Sciatic nerve (tissue), 2 donors: ENCODE data around the gene NTM. TPM values are rescaled to one million over a fixed set of nuclear protein-coding genes. Genes with fewer than 3 reads are reported as not detected.
"Not testable (repeated sequence)": the region's sequence is repeated elsewhere in the genome, so short reads cannot be mapped to it uniquely, and the experiment has no call there.

Experiments used
- ATAC-seq: fragments of 200-7000 bp; cut with Tn5 transposase; one replicate; pipeline ENCODE4 v1.9.1; 2020; ENCODE audit warnings: mild to moderate bottlenecking, moderate library complexity
- DNase-seq: peaks from one replicate; pipeline ENCODE4 v3.0.0-alpha.2; 2020; ENCODE audit warnings: low spot score
- intact Hi-C: fragments of 100-400 bp; cut with DNase I; formaldehyde crosslinking; loops from one replicate; pipeline ENCODE4 v1.14.2; 2022
- total RNA-seq: library from RNA; stranded (reverse); fragmentation: NEBNext Ultra II Directional; extraction: Animal tissue kit (Norgen Biotek cat#: 25700); gene quantifications from one replicate; pipeline ENCODE4 v1.2.1, GENCODE V29; 2021
- donor health status: DM: no; HTN: no; CAD: no.
- donor health status: DM: no; HTN: no; CAD: no.

The NTM gene
- 19.5 TPM for total RNA-seq

DNA sequence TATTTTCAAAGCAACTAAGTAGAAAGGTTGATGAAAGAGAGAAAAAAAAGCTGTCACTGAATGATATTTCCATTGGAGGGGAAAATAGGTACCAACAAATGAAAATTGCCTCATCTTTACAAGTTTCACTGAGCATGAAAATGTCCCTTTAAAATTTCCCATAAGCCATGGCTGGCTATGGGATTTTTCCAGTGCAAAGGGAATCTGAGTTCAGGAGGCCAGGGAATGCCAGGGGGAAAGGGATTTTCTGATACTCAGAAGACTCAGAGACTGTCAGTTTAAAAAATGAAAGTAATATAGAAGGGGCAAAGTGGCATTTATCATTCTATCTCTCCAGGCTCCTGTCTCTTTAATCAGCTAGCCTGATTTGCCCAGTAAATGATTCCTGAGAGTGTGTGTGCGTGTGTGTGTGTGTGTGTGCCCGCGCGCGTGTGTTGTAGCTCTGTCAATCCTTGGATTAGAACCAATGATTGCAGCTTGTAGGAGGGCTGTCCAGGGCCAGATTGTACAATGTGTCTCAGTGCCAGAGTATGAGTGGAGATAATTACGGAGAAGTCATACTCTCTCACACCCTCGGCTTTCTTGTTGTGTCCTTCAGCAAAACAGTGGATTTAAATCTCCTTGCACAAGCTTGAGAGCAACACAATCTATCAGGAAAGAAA, at the start of gene NTM:
TSS of gene NTM (plus strand) at position 526 of the 662 bp plus-strand sequence.
- DNase-seq (peak; percentile 68), ATAC-seq (peak; percentile 96)
- intact Hi-C loops: no loop called here

DNA sequence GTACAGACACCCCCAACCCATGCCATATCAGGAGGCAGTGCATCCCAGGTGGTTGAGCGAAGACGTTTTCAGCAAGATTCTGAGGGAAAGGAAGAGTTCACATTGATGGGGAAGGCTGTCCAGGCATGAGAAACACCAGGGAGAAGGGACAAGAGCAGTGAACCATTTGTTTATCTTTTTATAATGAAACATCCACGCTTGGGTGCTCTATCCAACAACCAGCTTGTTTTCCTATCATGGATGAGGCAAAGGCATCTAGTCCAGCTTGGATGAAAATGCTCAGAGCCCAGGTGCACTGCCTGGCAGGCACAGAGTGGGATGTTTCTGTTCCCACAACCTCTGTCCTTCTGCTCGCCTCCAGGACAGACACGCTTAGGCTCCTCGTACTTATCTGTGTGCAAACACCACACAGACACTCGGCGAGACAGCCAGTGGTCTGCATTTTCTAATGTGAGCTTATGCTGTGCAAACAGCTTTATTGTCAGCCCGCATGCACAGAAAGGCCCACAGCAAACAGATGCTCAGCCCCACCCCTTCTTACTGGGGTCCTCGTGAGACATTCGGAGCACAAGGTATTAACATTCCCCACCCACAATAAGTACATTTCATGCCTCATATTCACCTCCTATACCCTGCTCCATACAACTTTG, 45.4 kb upstream of the NTM start:
- no peak for DNase-seq
- intact Hi-C loops: no loop called here
- no peak for ATAC-seq

DNA sequence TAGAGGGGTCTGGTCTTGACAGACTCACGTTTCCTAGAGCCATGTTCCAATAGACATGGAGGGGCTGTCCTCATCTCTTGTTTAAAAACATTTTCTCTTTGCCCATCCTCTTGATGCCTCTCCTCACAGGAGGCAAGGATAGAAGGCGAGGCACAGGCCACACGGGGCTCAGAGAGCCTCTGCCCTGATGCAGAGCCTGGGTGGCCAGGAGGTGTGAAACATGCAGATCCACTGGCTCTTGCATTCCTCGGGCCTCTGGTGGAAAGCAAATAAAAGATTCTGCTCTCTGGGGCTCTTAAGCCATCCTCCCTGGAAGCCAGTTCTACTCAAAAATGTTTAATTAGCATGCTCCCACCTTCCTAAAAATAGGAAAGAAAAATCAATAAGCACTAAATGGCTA, 43.6 kb upstream of the NTM start:
- intact Hi-C loops: no loop called here
- ATAC-seq: no peak
- no peak for DNase-seq

DNA sequence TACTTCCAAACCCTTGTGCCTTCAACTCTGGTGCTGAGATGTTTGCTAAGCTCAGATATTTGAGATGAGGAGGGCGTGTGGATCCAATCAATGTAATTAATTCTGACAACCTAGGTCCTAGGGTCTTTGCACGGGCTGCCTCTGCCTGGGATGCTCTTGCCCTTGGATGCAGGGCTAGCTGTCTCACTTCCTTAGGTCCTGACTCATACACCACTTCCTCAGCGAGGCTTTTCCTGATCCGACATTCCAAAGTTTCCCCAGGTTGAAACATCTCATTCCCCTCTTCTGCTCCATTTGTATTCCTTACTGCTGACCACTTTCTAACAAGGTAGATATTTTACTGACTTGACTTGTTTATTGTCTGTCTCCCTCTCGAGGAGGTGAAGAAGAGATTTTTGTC, 43.0 kb upstream of the NTM start:
- DNase-seq (no peak), ATAC-seq (no peak)
- intact Hi-C loops: no loop called here

DNA sequence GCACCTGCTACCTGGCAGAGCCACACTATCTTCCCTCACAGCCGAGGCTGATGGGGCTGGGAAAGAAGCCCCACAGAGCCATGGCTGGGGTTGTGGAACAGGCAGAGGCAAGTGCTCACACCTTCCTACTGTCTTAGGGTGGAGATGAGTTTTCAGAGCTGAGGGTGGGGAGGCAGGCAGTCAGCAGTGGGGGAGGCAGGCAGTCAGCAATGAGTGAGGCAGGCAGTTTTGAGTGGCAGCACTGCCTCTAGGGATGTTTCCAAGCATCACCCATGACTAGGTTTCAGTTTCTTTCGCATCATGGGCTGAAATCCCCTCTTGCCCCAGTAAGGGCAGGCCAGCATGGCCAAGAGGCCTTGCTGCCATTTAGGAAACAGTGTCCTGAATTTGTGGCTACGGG, 41.6 kb upstream of the NTM start:
- intact Hi-C loops: no loop called here
- no peak for ATAC-seq
- no peak for DNase-seq

DNA sequence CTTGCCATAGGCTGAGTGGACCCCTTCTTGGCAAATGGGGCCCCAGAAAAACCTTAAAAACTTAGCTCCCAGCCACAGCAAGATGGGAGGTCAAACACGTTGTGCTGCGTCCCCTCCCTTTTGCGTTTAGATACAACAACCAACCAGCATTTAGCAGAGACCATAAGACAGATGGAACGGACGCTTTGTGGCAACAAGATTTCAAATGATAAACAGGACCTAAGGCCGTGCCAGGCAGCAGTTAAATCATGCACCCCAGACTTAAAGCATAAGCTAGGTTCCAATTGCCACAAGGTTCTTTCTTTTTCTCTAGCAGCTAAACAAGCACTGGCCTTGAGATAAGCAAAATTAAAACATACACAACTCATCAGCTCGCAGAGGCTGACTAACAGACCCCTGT, 39.4 kb upstream of the NTM start:
- ATAC-seq (no peak), DNase-seq (no peak)
- intact Hi-C loops: no loop called here

DNA sequence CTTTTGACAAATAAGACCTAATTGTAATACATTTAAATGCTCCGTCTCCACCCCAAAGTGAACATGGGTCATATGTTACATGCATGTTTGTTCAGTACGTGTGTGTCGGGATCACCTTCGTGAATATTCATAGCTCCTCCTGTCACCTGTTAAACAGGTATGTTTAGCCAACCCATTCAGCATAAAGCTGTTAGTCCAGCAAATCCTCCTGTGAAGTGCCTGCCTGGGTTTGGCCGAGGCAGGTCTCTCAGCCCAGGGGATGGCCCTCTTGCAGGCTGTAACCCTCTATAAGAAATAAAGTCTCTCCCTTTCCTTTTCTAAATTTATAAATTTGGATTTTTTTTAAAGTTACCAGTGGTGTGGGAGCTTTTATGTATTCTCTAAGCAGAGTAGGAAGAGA, 38.9 kb upstream of the NTM start:
- DNase-seq (no peak), ATAC-seq (no peak)
- intact Hi-C loops: no loop called here

DNA sequence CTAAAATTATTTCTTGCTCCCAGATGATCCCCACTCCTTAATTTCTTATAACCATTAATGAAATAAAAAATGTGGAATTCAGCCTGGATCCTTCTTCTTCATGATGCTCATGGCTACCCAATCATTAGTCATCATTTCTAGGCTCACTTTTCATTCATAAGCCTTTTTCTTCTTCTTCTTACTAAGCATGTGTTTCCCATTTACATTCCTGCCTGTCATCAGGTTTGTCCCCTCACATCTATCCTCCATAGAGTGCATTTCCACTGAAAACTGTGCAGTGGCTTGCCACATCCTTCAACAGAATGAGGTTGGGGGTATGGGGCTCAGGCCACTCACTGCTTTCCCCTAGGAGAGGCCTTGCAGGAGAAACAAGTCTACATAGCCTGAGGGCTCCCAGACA, 35.8 kb upstream of the NTM start:
- DNase-seq (no peak), ATAC-seq (no peak)
- intact Hi-C loops: no loop called here

DNA sequence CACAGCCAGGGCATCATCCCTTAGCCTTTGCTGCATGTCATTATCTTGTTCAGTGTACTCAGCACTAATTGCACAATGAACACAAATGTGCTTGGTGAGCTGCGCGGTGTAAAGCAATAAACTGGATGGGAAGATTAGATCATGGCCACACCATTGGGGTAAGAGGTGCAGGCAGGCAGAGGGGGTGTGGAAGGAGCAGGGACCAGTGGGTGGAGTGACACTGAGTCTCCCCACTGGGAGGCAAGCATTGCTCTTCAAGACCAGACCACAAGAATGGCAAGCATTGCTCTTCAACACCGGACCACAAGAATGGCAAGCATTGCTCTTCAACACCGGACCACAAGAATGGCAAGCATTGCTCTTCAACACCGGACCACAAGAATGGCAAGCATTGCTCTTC, 28.5 kb upstream of the NTM start:
- DNase-seq, intact Hi-C loops, ATAC-seq: not testable (repeated sequence)

DNA sequence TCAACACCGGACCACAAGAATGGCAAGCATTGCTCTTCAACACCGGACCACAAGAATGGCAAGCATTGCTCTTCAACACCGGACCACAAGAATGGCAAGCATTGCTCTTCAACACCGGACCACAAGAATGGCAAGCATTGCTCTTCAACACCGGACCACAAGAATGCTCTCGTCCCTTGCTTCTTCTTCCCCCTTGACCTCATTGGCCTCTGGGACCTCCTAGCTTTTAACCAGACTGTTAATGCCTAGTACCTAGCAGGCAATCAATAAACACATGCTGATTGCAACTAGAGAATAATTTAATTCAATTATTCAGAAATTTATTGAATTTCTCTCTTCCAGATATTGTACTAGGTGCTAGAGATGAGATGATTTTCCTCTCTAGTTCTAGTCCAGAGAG, 28.0 kb upstream of the NTM start:
- intact Hi-C loops, ATAC-seq, DNase-seq: not testable (repeated sequence)

DNA sequence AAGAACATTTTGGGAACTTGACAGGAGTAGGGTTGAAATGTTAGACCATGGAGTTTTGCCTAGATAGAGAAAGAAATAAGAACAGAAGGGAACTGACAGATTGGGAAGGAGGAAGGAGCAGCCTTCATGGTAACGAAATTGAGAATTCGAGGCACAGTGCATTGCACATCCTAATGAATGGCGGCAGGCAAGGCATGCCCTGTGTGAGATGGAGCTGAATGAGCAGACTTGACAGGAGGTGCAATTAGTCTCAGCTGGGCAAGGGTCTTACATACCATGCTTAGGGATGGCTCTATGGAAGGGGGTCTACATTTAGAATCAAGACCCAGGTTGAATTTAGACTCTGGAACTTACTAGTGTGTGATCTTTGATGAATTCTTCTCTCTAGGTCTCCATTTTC, 25.0 kb upstream of the NTM start:
- intact Hi-C loops: loop anchor here (5.0 kb wide), 1 partner anchor 992 kb away; no protein-coding TSS in a partner anchor
- no peak for ATAC-seq
- DNase-seq: no peak

DNA sequence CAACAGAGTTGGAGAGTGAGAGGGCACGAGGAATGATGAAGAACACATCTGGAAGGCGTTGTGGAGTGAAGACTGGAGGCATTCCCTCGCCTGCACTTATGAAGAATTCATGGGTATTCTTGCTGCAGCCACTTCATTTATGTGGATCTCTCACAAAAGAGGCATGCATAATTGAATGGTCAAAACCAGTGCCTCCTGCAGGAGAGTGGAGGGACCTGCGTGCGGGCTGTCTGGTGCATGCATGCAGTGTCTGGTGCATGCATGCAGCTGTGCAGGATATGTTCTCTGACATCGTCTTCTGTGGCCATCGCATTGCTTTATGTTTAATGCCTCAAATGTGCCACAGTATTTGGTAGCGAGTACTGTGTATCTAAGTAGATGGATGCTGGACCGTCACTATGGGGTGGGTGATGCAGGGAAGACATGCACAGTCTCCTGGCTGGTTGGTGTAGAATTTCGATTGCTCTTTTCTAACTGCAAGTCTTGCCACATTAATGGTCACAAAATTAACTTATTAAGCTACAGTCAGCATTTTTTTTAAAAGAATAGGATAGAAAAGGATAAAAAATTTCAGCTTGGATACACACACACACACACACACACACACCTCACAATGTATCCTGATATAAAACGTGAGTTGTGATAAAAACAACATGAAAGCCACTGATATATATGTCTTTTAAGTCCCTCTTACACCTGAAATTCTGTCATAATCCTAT, 20.9 kb upstream of the NTM start:
- no peak for DNase-seq
- intact Hi-C loops: loop anchor here (5.0 kb wide), 1 partner anchor 988 kb away; no protein-coding TSS in a partner anchor
- ATAC-seq: no peak

DNA sequence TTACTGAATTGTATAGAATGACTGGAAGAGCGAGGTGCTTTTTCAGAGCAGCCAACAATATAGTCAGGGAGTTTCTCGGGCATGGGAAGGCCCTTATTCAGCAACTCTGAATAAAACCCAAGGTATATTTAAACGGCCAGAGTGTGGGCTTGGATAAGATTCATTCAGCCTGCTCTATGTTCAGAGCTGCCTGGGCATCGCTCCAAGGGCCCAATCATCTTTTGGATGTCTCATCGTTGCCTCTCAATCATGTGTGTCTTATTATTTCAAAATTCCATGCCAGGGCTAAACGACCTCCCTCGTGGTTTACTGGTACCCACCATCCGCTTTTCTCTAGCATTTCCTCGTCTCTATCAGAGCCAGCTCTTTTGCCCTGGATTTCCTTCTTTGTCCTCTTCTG, 19.5 kb upstream of the NTM start:
- DNase-seq: no peak
- intact Hi-C loops: no loop called here
- ATAC-seq: no peak

DNA sequence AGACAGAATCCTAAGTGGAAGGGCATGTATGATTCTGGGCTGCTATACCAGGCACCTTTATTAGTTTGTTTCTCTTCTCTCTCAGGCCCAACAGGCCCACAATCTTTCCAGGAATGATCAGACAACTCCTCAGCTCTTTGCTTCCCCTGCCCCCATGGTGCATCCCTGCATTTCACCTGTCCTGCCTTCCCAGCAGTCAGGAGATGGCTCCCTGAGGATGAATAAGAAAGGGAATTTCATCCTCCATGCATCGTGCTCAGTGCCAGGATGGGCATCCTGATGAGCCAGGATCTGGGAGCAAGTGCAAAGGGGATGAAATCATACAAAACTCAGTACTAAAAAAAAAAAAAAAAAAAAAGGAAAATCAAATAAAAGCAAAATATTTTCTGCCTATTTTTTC, 18.6 kb upstream of the NTM start:
- intact Hi-C loops: no loop called here

DNA sequence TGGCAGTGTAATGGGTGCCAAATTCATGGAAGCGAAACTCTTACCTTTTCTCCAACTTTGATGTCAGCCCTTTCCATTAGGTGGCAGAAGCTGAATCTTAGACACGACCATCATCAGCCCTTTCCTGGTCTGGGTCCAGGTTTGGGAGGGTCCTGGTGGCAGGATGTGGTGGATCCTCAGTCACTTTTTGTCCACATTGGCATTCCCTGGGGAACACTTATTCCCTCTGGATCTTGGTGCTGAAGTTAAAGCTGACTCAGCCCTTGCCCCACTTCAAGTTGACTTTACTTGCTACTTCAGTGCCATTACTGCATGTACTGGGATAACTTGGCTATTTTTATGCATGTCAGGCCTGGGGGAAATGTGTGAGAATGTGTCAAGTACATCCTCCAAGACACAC, 16.6 kb upstream of the NTM start:
- DNase-seq (no peak), ATAC-seq (no peak)
- intact Hi-C loops: no loop called here

More for the DNA sequence above, 18.6 kb upstream of the NTM start:
- no peak for DNase-seq
- no peak for ATAC-seq

DNA sequence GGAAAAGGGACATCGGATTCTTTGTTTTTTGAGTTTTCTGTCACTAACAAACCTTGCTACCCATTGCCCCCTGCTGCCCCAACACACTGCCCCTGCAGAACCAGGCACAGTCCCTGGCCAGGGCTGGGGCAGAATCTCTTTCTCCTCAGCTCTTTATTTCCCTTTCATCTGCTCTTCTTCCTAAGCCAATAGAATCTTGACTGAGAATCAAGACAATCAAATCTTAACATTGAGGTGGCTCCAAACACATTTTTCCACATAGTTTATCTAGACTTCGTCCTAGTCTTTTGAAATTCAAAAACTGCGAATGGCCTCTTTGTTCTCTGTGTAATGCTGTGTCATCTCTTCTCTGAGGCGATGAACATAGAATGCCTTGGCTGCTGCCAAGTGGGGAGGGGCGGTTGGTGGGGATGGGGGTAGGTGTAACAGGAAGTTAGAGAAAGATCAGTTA, 16.1 kb upstream of the NTM start:
- no peak for ATAC-seq
- intact Hi-C loops: no loop called here
- no peak for DNase-seq

DNA sequence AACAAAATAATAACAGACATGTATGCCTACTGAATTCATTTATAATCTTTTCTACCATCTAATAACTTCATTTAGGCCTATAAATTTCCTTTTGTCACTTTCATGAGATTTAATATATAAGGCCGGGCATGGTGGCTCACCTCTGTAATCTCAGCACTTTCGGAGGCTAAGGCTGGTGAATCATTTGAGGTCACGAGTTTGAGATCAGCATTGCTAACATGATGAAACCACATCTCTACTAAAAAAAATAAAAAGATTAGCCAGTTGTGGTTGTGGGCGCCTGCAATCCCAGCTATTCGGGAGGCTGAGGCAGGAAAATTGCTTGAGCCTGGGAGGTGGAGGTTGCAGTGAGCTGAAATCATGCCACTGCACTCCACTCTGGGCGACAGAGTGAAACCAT, 14.2 kb upstream of the NTM start:
- intact Hi-C loops: no loop called here
- DNase-seq (no peak), ATAC-seq (no peak)

DNA sequence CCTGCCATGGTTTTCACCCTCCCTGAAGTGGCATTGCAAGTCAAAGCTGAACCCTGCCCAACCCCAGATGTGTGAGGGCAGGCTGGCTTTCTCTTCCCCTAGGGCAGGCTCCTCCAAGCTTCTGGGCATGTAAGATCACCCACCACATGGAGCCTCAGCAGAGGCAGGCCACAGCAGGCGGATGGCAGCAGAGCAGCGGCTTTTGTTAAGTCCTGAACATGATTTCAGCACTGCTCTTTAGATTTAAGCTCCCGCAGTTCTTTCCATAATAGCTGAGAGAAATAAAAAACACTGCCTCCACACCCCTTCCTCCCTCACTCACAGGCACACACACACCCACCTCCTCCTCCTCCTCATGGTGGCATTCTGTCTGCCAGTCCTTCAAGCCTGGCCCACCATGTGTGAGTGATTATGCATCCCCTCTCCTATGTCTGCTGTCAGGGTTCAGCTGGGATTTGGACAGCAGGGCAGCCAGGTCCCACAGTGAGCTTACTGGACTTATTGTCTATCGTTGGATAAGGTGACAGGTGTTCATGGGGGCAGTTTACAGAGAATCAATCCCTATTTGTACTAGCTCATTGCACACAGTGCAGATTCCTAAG, 5.0 kb upstream of the NTM start:
- DNase-seq (no peak), ATAC-seq (no peak)
- intact Hi-C loops: no loop called here

DNA sequence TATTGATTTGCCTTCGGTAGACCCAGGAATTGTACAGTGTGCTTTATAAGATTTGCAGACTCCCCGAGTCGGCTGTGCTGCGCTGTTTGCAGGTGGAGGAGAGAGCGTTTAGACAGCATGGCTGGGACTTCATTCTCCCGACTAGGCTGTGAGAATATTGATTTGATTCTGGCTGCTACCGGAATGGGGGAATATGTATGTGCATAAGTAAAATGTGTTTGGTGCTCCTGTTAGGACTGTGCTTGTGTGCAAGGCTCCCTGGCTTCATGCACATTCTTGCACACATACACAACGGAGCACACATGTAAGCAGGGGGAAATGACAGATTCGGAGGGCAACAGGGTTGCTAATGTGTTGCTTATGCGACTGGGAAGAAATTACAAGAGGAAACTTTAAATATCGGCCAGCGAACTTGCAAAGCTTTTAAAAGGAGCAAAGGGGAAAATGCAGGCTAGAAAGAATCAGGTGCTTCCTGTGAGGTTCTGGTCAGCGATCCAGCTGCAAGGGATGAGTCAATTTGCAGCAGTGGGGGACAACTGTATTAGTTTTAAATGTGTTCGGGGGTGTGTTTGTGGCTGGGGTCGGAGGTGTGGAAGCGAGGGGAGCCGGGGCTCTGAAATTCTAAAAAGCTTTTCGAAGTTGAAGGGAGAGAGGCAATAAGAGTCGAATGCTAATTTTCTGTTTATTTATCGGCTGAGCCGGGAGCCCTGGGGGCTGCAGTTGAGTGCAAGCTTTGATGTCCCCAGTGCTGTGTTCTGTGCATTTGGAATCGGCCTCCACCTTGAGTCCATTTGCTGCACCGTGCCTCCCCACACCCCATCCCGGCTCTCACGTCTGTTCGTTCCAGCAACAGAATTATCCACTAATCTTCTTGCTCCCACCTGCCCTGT, 731 bp downstream of the NTM start:
- intact Hi-C loops: no loop called here
- ATAC-seq: peak; percentile 12

More for the DNA sequence above, 731 bp downstream of the NTM start:
- DNase-seq: no peak
